A673 (cell line): ENCODE data around the gene TMEM130.

Experiments used
- EZH2 ChIP-seq: fragments of 200-600 bp; sonication (generic); IDR thresholded peaks from 2 replicates; pipeline ENCODE4 v1.6.1; 2017; ENCODE audit warnings: borderline replicate concordance, low read depth, mild to moderate bottlenecking, mixed read lengths, antibody characterized with exemption, low read length; ENCODE audit not compliant: poor library complexity, severe bottlenecking
- TF ChIP-seq, protein P1 (sequence below): fragments of 300-800, 200-600 bp; sonication (generic); conservative IDR thresholded peaks from 2 replicates; pipeline ENCODE4 v1.5.1; 2017; ENCODE audit warnings: low read depth, mild to moderate bottlenecking, antibody characterized with exemption, low read length, moderate library complexity, mixed read lengths

DNA sequence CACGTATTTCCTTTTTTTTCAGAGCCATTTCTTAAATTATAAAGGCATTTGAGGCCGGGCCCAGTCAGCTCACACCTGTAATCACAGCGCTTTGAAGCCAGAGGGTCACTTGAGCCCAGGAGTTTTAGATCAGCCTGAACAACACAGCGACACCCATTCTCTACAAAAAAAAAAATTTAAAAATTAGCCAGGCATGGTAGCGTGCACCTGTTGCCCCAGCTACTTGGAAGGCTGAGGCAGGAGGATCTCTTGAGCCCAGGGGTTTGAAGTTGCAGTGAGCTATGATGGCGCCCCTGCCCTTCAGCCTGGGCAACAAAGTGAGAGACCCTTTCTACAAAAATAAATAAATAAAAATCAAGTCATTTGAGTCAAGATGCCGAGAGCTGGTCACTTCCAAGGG, 3.0 kb downstream of the TMEM130 start:
- no peak for TF ChIP-seq EZH2
- TF ChIP-seq, protein P1, sequence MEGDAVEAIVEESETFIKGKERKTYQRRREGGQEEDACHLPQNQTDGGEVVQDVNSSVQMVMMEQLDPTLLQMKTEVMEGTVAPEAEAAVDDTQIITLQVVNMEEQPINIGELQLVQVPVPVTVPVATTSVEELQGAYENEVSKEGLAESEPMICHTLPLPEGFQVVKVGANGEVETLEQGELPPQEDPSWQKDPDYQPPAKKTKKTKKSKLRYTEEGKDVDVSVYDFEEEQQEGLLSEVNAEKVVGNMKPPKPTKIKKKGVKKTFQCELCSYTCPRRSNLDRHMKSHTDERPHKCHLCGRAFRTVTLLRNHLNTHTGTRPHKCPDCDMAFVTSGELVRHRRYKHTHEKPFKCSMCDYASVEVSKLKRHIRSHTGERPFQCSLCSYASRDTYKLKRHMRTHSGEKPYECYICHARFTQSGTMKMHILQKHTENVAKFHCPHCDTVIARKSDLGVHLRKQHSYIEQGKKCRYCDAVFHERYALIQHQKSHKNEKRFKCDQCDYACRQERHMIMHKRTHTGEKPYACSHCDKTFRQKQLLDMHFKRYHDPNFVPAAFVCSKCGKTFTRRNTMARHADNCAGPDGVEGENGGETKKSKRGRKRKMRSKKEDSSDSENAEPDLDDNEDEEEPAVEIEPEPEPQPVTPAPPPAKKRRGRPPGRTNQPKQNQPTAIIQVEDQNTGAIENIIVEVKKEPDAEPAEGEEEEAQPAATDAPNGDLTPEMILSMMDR, result no peak
